ENCODE data around the gene ARHGEF12. TPM values are rescaled to one million over a fixed set of nuclear protein-coding genes. Genes with fewer than 3 reads are reported as not detected.

Gene ARHGEF12
- 11.1 to 19.5 TPM (median 14.2 TPM) in 5 replicates for total RNA-seq (2022; extraction: Qiagen RNA extraction)

GRCh38 chr11:120335908-120336640 lies at the start of gene ARHGEF12:
TSS of gene ARHGEF12 (plus strand) at chr11:120336413. CDS start at chr11:120337244, 831 bp downstream.

GRCh38 chr11:120324932-120325810 lies 11.0 kb upstream of the ARHGEF12 start, which contains the start of gene TLCD5:
TSS of gene TLCD5 (plus strand) at chr11:120325299. CDS start at chr11:120327442, 2,143 bp downstream.

GRCh38 chr11:120511116-120511819 lies 175.1 kb downstream of the ARHGEF12 start, which contains the start of gene GRIK4:
TSS of gene GRIK4 (plus strand) at chr11:120511748. CDS start at chr11:120660319, 148,571 bp downstream.

Other genes with a start within 250 kb of the ARHGEF12 start
- gene TRIM29, start 198.3 kb upstream of the ARHGEF12 start, total RNA-seq (2022; extraction: Qiagen RNA extraction): 24.4 to 26.6 TPM (median 25.6 TPM) in 5 replicates
- gene OAF, start 125.4 kb upstream of the ARHGEF12 start, total RNA-seq (2022; extraction: Qiagen RNA extraction): 7.5 to 11.0 TPM (median 10.5 TPM) in 5 replicates
- gene POU2F3, start 96.3 kb upstream of the ARHGEF12 start, total RNA-seq (2022; extraction: Qiagen RNA extraction): not detected in 5 replicates
- gene TLCD5, start 11.1 kb upstream of the ARHGEF12 start, total RNA-seq (2022; extraction: Qiagen RNA extraction): 5.3 to 8.1 TPM (median 7.3 TPM) in 5 replicates
- gene GRIK4, start 175.3 kb downstream of the ARHGEF12 start, total RNA-seq (2022; extraction: Qiagen RNA extraction): 0.01 to 0.06 TPM in 2 of 5 replicates, not detected in the others